GM21529 (cell line): ENCODE results near the gene RFX3.

Experiments
- ATAC-seq: cut with Tn5 transposase; IDR thresholded peaks from one replicate; pipeline ENCODE4 v1.9.1; 2021; ENCODE audit not compliant: unreplicated experiment

The RFX3 gene

DNA sequence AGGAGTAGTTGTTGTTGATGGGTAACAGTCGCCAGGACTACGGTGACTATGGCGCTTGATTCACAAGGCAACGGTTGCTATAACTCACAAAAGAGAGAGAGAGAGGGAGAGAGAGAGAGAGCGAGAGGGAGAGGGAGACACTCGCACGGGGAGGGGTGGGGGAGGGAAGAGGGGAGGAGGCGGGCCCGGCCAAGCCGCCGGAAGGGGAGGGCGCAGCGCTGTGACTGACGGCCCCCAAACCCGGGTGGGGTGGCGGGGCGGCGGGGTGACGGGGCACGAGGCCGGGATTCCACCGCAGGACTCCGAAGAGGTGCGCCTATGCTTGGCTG, at the start of gene RFX3:
Gene RFX3, minus strand, starts transcription at position 166 of the 329 bp plus-strand sequence. CDS start 130,413 bp downstream, outside the sequence.
- peak; percentile 53 for ATAC-seq

DNA sequence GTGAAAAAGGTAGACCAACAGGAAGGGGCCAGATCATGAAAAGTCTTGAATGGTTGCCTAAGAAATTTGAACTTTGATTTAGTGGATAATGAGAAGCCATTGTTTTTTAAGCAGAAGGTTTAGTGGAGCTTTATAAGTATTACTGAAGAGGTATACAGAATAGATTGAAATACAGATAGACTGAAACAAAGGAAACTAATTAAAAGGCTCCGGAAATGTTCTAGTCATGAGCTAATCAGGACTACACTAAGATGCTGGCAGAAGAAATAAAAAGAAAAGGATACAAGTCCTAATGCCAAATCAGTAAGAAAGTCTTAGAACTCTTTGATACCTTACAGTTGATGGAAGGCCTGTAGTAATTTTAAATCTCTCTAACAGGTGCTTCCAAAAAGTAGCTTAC, 45.7 kb upstream of the RFX3 start:
- ATAC-seq = no peak

GRCh38 chr9:3569529-3569928, 43.7 kb upstream of the RFX3 start:
- no peak for ATAC-seq

DNA sequence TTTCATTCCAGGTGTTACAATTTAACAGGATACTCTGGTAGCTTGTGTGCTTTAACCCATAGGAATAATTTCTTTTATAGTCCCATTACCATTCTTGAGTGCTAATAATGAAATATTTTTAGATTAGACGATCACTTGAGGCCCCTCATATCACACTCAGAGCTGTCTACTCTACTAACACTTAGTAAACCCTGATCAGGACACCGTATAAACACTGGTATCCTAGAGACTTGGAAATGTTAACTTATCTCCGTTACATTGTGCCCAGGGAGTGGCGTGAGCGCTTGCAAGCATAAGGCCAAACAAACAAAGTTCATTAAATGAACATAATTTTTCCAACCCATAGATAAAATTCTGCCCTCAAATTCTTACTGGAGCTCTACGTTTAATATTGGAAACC, 42.2 kb upstream of the RFX3 start:
- no peak for ATAC-seq

DNA sequence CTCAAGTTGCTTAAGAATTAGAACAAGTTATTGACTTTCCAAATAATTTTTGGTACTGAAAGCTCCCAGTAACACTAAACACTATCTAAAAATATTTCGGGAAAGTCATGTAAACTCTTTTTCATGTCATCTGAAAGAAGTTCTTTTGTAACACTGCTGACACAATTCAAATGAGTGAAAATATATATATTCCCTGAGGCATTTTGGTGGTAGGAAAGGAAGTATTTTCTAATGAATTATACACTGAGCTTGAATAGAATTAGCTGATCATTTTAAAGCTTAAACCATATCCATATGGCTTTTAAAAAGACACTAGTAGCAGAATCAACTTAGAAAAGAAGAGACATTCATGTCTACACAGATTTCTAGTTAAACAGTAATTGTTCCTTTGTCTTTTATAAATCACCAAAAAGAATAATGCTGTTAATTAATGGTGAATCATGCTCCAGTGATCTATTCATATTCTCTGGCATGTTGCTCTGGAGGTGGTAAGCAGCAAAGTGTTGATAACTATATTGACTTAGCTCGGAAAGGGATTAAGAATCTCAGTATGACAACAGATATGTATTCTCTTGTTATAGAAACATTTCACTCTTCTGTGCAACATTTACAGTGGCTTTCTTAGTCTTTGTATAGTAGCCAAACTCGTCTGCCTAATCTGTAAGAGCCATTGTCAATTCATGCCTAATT, 27.4 kb upstream of the RFX3 start:
- no peak for ATAC-seq

DNA sequence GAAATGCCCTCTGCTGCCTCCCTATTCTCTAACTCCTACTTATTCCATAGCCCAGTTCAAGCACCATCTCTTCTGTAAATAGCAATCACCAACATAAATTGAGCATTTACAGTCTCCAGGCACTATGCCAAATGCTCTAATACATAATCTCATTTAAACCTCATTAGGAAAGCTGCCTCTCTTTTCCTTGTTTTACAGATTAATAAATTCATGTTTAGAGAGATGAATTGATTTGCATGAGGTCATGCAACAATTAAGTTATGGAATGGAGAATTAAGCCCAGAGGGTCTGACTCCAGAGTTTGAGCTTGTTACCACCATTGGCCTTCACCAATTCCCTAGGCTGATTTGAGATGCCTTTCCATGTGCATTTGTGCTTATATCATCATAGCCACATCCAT, 23.4 kb upstream of the RFX3 start:
- ATAC-seq = no peak

- no peak for ATAC-seq
These were observed 22.8 kb upstream of the RFX3 start for GRCh38 chr9:3548648-3549047.

GRCh38 chr9:3541206-3541605, 15.4 kb upstream of the RFX3 start:
- no peak for ATAC-seq

DNA sequence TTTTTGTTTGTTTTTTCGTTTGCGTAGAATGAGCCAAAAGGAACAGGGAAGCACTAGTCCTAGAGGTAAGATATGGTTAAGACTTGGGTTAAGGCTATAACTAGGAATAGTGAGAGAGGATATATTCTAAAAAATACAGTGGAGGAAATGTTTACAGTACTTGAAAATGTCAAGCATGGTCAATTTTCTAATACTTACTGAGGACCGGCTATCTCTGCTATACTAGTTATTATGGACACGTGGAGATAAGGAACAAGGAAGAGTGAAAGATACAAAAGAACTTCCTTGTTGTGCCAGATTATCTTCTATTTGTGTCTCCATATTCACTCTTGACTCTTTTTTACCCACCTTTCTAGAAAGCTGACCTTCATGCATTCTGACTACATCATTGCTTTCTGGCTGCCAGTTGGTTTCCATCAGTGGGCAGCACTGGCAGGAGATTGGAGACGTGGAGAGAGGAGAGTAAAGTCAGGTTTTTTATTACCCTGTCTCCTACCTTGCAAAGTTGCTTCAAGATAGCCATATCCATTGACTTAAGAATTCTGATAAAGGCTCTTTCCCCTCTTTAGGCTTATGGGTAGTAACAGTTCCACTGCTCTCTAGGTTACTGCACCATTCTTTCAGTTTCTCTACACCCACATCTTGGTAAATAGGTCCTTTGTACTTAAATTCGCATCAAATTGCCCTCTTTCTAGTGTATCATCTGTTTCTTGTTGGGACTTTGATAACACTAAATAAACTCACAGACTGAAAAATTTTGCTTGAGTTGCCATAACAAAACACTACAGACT, 9.0 kb upstream of the RFX3 start:
- no peak for ATAC-seq

DNA sequence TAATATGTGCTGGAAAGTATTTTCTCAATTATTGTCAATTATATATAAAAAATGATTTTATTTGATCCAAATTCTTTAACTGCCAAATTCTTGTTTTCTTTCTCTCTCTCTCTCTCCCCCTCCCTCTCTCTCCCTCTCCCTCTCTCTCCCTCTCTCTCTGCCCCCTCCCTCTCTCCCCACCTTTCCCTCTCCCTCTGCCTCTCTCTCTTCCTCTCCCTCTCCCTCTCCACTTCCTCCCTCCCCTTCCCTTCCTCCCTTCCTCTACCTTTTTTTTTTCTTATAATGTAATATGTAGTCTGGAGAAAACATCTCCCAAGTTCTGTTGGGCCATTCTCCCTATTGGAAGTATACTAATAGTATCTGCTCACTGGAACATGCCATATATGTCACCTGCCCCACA, 6.4 kb upstream of the RFX3 start:
- ATAC-seq = no peak

DNA sequence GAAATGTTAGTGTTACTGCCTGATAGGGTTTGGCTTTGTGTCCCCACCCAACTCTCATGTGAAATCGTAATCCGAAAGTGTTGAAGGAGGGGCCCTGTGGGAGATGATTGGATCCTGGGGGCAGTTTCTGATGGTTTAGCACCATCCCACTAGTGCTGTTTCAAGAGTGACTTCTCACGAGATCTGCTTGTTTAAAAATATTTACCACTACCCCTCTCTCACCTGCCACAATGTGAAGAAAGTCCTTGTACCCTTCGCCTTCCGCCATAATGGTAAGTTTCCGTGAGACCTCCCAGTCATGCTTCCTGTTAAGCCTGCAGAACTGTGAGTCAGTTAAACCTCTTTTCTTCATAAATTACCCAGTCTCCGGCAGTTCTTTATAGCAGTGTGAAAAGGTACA, 2.6 kb upstream of the RFX3 start:
- ATAC-seq = no peak

GRCh38 chr9:3526997-3527940, 1.5 kb upstream of the RFX3 start:
- no peak for ATAC-seq

GRCh38 chr9:3526165-3526996, 580 bp upstream of the RFX3 start:
- ATAC-seq = peak; percentile 63

DNA sequence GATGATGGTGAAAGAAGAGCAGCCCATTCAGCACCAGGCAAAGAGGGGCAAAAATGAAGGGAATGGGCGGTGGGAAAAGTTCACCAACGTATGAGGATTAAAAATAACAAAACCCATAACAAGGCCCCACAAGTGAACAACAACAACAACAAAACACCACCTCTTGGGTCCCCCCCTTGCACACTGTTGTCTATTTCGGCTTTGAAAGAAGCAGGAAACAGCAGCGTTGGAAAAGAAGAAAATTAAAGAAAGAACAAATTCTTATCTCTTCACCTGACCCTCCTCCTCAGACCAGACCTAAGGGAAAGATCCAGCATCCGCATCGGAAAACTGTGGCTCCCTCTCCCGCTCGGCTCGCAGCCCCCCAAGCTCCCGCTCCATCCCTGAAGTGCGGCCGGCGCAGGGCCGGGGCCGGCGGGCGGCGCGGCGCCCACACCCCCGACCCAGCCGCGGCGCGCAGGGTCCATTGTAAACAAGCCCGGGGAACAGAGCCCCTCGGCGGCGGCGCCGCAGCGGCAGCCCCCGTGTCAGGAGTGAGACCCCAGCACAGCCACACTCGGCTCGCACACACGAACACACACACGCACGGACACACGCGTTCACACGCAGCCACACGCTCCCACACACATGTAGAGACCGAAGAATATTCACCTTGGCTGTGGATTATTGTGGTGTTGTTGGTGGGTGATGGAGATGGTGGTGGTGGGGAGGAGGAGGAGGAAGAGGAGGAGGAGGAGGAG, 535 bp downstream of the RFX3 start:
- no peak for ATAC-seq

GRCh38 chr9:3521966-3522365, 3.8 kb downstream of the RFX3 start:
- ATAC-seq = no peak

- ATAC-seq = no peak
These were observed 5.2 kb downstream of the RFX3 start for GRCh38 chr9:3520564-3520963.

- no peak for ATAC-seq
These were observed 8.3 kb downstream of the RFX3 start for GRCh38 chr9:3517377-3518048.

DNA sequence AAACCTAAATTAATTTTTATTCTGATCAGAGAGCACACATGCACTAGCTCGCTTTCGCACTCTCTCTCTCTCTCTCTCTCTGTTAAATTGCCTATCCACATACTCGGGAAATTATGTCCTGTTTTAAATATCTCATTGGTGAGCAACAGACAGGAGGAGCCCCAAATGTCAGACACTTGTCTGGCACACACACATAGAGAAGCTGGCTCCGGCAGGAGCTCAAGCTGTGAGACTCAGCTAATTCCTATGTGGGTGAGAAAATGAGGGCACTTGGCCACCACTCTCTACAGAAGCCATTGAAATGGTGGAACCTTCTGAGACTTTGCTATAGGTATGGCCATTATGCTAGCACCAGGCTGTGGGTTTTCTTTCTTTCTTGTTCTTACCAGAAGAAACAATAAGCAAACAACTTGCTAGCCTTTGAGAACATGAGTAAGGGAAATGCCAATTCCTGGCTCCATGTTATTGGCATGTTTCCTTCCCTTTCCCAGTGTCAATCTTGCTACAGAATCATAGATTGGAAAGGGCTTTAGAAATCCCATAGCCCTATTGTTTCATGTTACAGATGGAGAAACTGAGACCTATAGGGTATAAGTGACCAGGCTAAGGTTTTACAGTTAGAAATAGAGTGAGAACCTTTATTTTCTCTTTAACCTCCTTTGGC, 9.0 kb downstream of the RFX3 start:
- no peak for ATAC-seq

DNA sequence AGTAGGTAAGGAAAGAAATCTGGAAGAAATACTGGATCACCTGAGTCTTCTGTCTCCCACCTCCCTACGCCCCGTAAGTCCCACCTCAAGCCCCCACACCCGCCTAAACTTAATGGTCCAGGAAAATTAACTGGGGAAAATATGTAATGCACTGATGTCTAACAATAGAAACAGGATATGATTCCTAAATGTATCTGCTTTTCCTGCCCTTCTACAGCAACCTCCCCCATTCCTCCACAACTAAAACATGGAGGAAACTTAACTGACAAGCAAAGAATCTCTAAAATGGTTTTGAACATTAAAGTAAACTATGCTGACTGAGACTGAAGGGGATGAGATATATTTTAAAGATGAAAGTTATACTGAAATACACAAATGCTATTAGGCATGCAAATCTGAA, 10.4 kb downstream of the RFX3 start:
- no peak for ATAC-seq
